Effector memory CD4-positive, alpha-beta T cell (primary cell): ENCODE measurements around the gene CALHM6.

Source experiments
- DNase-seq, 3 donors: peaks; one replicate each; pipeline ENCODE4 v3.0.0-alpha.2; 2020
- H3K27ac ChIP-seq: 2 replicates; pipeline ENCODE4 v1.7.0; 2013; ENCODE audit warnings: mild to moderate bottlenecking, low read length, moderate library complexity; ENCODE audit not compliant: insufficient read depth, poor library complexity, severe bottlenecking
- H3K27me3 ChIP-seq: replicated peaks from 2 replicates; pipeline ENCODE4 v1.7.0; 2013; ENCODE audit warnings: mild to moderate bottlenecking, low read length; ENCODE audit not compliant: insufficient read depth, control insufficient read depth, poor library complexity, severe bottlenecking
- H3K36me3 ChIP-seq: 2 replicates; pipeline ENCODE4 v1.7.0; 2013; ENCODE audit warnings: mild to moderate bottlenecking, low read length, moderate library complexity; ENCODE audit not compliant: control insufficient read depth, insufficient read depth
- H3K4me1 ChIP-seq: 2 replicates; pipeline ENCODE4 v1.7.0; 2013; ENCODE audit warnings: low read length, mild to moderate bottlenecking; ENCODE audit not compliant: control insufficient read depth, insufficient read depth, poor library complexity, severe bottlenecking
- H3K4me3 ChIP-seq: 2 replicates; pipeline ENCODE4 v1.7.0; 2013; ENCODE audit warnings: low read length, low read depth, mild to moderate bottlenecking; ENCODE audit not compliant: insufficient read depth, poor library complexity, severe bottlenecking
- H3K9me3 ChIP-seq: 2 replicates; pipeline ENCODE4 v1.7.0; 2013; ENCODE audit warnings: mild to moderate bottlenecking, low read length, moderate library complexity; ENCODE audit not compliant: control insufficient read depth
- total RNA-seq, 3 donors: gene quantifications; one replicate each; lab custom pipeline; 2026; lab: John Stamatoyannopoulos, UW

Gene CALHM6
- total RNA-seq = 0 to 0.17 (median 0.09) reads per million in 3 donors

GRCh38 chr6:116461331-116461931, at the start of gene CALHM6:
Gene CALHM6, plus strand, starts transcription at chr6:116461375. Its CDS starts 555 bp downstream, at chr6:116461930.
- H3K9me3 ChIP-seq = no peaks in the 10 kb centered on the region
- no peaks in the 10 kb centered on the region for H3K27me3 ChIP-seq
- no peaks in the 10 kb centered on the region for H3K4me1 ChIP-seq
- no peak within 1 kb of the TSS for H3K27ac ChIP-seq
- DNase-seq = no peak
- no peaks in the 10 kb centered on the region for H3K36me3 ChIP-seq
- peak within 1 kb of the TSS; percentile 52 for H3K4me3 ChIP-seq

DNA sequence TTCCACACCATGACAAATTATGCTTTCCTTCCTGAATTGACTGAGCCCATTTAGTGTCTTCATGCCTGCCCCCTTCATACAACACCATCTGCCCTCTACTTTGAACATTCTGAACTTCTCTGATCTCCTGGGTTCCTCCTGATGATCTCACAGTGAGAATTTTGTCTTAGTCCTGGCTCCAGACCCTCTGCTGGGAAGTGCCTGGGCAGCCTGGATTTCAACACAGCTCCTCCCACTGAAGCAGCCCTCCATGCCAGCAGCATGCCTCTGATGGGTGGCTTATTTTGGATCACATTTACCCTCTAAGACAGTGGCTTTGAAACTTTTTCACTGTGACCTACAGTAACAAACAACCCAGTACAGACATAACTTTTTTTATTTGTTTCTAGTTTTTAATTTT, 48.9 kb upstream of the CALHM6 start:
- no peaks in the 10 kb centered on the region for H3K27me3 ChIP-seq
- no peak overlapping the region for H3K4me3 ChIP-seq
- no peaks in the 10 kb centered on the region for H3K9me3 ChIP-seq
- H3K36me3 ChIP-seq = no peaks in the 10 kb centered on the region
- DNase-seq = no peak
- no peaks in the 10 kb centered on the region for H3K4me1 ChIP-seq
- H3K27ac ChIP-seq = no peak overlapping the region

DNA sequence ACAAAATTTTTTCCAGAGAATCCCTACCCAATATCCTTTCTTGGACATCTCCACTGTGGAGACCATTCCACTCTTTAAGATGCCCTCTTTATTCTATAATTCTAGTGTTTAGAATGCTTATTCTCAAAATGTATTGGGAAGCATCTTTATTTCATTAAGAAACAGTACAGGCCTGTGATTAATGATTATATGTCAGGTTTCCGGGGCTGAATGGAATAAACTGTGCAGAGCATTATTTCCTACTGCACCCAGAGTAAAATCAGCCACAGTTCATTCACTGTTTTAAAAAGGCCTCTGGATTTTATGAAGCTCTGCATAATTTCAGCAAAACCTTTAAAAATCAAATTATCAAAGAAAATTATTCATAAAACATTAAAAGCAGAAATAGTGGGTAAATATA, 47.8 kb upstream of the CALHM6 start:
- Histone ChIP-seq H3K9me3 (no peaks in the 10 kb centered on the region), H3K4me3 (no peak overlapping the region), H3K4me1 (no peaks in the 10 kb centered on the region), H3K27ac (no peak overlapping the region), H3K36me3 (no peaks in the 10 kb centered on the region), H3K27me3 (no peaks in the 10 kb centered on the region)
- DNase-seq = no peak

DNA sequence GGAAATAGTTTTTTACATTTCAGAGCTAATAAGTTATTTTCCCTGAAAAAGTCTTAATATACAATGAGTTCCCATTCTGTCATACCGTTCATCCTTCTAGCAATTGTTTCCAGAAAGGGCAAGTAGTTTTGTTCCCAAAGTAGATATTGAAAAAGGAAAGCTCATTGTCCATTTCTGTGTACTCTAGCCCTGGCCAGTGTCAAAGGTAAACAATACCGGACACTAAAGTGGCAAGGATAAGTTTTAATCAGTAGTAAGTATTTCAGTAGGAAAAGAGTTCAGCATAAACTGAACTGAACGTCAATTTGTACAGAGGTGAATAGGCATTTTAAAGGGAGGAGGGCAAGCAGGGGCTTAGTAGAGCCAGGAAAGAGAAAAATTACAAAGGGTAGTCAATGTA, 43.5 kb upstream of the CALHM6 start:
- Histone ChIP-seq H3K36me3 (no peaks in the 10 kb centered on the region), H3K27me3 (no peaks in the 10 kb centered on the region), H3K27ac (no peak overlapping the region), H3K9me3 (no peaks in the 10 kb centered on the region), H3K4me1 (no peaks in the 10 kb centered on the region), H3K4me3 (no peak overlapping the region)
- no peak for DNase-seq

GRCh38 chr6:116419069-116419786, 41.9 kb upstream of the CALHM6 start:
- no peak overlapping the region for H3K27ac ChIP-seq

GRCh38 chr6:116420341-116420740, 40.8 kb upstream of the CALHM6 start:
- DNase-seq = no peak
- no peaks in the 10 kb centered on the region for H3K4me1 ChIP-seq
- H3K27me3 ChIP-seq = no peaks in the 10 kb centered on the region
- no peaks in the 10 kb centered on the region for H3K9me3 ChIP-seq
- H3K4me3 ChIP-seq = no peak overlapping the region
- no peaks in the 10 kb centered on the region for H3K36me3 ChIP-seq
- no peak overlapping the region for H3K27ac ChIP-seq

More at GRCh38 chr6:116419069-116419786, 41.9 kb upstream of the CALHM6 start:
- Histone ChIP-seq H3K9me3 (no peaks in the 10 kb centered on the region), H3K4me1 (no peaks in the 10 kb centered on the region), H3K27me3 (no peaks in the 10 kb centered on the region), H3K36me3 (no peaks in the 10 kb centered on the region), H3K4me3 (no peak overlapping the region)
- no peak for DNase-seq

- H3K9me3 ChIP-seq = no peaks in the 10 kb centered on the region
- H3K27ac ChIP-seq = no peak overlapping the region
- H3K36me3 ChIP-seq = no peaks in the 10 kb centered on the region
- H3K4me3 ChIP-seq = no peak overlapping the region
- DNase-seq = no peak
- no peaks in the 10 kb centered on the region for H3K4me1 ChIP-seq
- H3K27me3 ChIP-seq = no peaks in the 10 kb centered on the region
These were observed 38.9 kb upstream of the CALHM6 start for GRCh38 chr6:116422238-116422637.

- no peaks in the 10 kb centered on the region for H3K27me3 ChIP-seq
- no peak overlapping the region for H3K27ac ChIP-seq
- DNase-seq = no peak
These were observed 37.2 kb upstream of the CALHM6 start for GRCh38 chr6:116424001-116424400.

GRCh38 chr6:116426551-116426950, 34.6 kb upstream of the CALHM6 start:
- Histone ChIP-seq H3K4me3 (no peak overlapping the region), H3K27me3 (no peaks in the 10 kb centered on the region), H3K9me3 (no peaks in the 10 kb centered on the region), H3K27ac (no peak overlapping the region), H3K4me1 (no peaks in the 10 kb centered on the region), H3K36me3 (no peaks in the 10 kb centered on the region)
- no peak for DNase-seq

More at GRCh38 chr6:116424001-116424400, 37.2 kb upstream of the CALHM6 start:
- H3K9me3 ChIP-seq = no peaks in the 10 kb centered on the region
- no peak overlapping the region for H3K4me3 ChIP-seq
- no peaks in the 10 kb centered on the region for H3K36me3 ChIP-seq
- H3K4me1 ChIP-seq = no peaks in the 10 kb centered on the region

DNA sequence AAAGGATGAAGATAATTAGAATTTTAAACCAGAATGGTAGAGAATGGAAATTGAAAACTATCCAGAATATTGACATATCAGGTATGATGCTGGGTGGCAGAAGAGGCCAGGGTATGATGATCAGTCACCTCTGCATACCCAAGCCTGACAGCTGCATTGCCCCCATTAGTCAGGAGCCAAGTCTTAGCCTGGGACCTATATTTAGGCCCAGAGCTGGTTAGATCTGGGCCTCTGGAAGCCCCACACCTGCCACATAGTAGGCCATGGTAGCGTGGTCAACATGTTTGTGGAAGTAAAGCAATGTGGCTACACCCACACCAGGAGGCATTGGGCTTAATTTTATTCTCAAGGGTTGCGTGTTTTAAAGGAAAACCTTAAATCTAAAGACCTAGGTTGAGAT, 32.1 kb upstream of the CALHM6 start:
- H3K9me3 ChIP-seq = no peaks in the 10 kb centered on the region
- no peak for DNase-seq
- H3K4me3 ChIP-seq = no peak overlapping the region
- no peaks in the 10 kb centered on the region for H3K4me1 ChIP-seq
- no peaks in the 10 kb centered on the region for H3K36me3 ChIP-seq
- H3K27ac ChIP-seq = no peak overlapping the region
- H3K27me3 ChIP-seq = no peaks in the 10 kb centered on the region
